ENCODE data around the gene MPZL1. TPM values are rescaled to one million over a fixed set of nuclear protein-coding genes. Genes with fewer than 3 reads are reported as not detected.
A peak's percentile ranks its signal among the peaks of the same experiment; 100 is the strongest.

Gene MPZL1
- total RNA-seq, 1 donor from 2014 or later: 184 TPM

GRCh38 chr1:167773516-167773915, 51.7 kb downstream of the MPZL1 start:
- DNase-seq (ENCODE audit: low spot score in 2 of 2) (no peak), FAIRE-seq (no peak)

GRCh38 chr1:167774710-167775109, 52.9 kb downstream of the MPZL1 start:
- FAIRE-seq: no peak
- DNase-seq (ENCODE audit: low spot score in 2 of 2): no peak

GRCh38 chr1:167775178-167775577, 53.4 kb downstream of the MPZL1 start:
- no peak for FAIRE-seq
- no peak for DNase-seq (ENCODE audit: low spot score in 2 of 2)

GRCh38 chr1:167776151-167776550, 54.4 kb downstream of the MPZL1 start:
- no peak for DNase-seq (ENCODE audit: low spot score in 2 of 2)
- no peak for FAIRE-seq

GRCh38 chr1:167776616-167777268, 55.0 kb downstream of the MPZL1 start:
- FAIRE-seq: no peak
- DNase-seq (ENCODE audit: low spot score in 2 of 2): no peak

- no peak for FAIRE-seq
- DNase-seq (ENCODE audit: low spot score in 2 of 2): no peak
Observed at GRCh38 chr1:167777269-167777650, 55.5 kb downstream of the MPZL1 start.

GRCh38 chr1:167781558-167781957, 59.8 kb downstream of the MPZL1 start:
- no peak for FAIRE-seq

GRCh38 chr1:167782946-167783345, 61.2 kb downstream of the MPZL1 start:
- FAIRE-seq (no peak), DNase-seq (ENCODE audit: low spot score in 2 of 2) (no peak)

More at GRCh38 chr1:167781558-167781957, 59.8 kb downstream of the MPZL1 start:
- DNase-seq (ENCODE audit: low spot score in 2 of 2): no peak

GRCh38 chr1:167784876-167785550, 63.2 kb downstream of the MPZL1 start:
- FAIRE-seq (no peak), DNase-seq (ENCODE audit: low spot score in 2 of 2) (no peak)

GRCh38 chr1:167786502-167786901, 64.7 kb downstream of the MPZL1 start:
- no peak for DNase-seq (ENCODE audit: low spot score in 2 of 2)
- FAIRE-seq: no peak

GRCh38 chr1:167789501-167789900, 67.7 kb downstream of the MPZL1 start:
- no peak for FAIRE-seq
- no peak for DNase-seq (ENCODE audit: low spot score in 2 of 2)

GRCh38 chr1:167790117-167790516, 68.3 kb downstream of the MPZL1 start:
- no peak for FAIRE-seq
- DNase-seq (ENCODE audit: low spot score in 2 of 2): no peak

- no peak for DNase-seq (ENCODE audit: low spot score in 2 of 2)
- no peak for FAIRE-seq
Observed at GRCh38 chr1:167791281-167792187, 69.8 kb downstream of the MPZL1 start.

GRCh38 chr1:167792188-167792565, 70.4 kb downstream of the MPZL1 start:
- DNase-seq (ENCODE audit: low spot score in 2 of 2) (no peak), FAIRE-seq (no peak)

- FAIRE-seq (no peak), DNase-seq (ENCODE audit: low spot score in 2 of 2) (no peak)
Observed at GRCh38 chr1:167794043-167794442, 72.3 kb downstream of the MPZL1 start.

- FAIRE-seq: no peak
- no peak for DNase-seq (ENCODE audit: low spot score in 2 of 2)
Observed at GRCh38 chr1:167795810-167796740, 74.3 kb downstream of the MPZL1 start.

- DNase-seq (ENCODE audit: low spot score in 2 of 2): peak in 1 of 2 donors; percentile 49
- no peak for FAIRE-seq
Observed at GRCh38 chr1:167797015-167797414, 75.2 kb downstream of the MPZL1 start.

- DNase-seq (ENCODE audit: low spot score in 2 of 2): no peak
- FAIRE-seq: no peak
Observed at GRCh38 chr1:167798952-167799351, 77.2 kb downstream of the MPZL1 start.

GRCh38 chr1:167799747-167800146, 78.0 kb downstream of the MPZL1 start:
- DNase-seq (ENCODE audit: low spot score in 2 of 2) (no peak), FAIRE-seq (no peak)

GRCh38 chr1:167800251-167800650, 78.5 kb downstream of the MPZL1 start:
- FAIRE-seq (no peak), DNase-seq (ENCODE audit: low spot score in 2 of 2) (no peak)
